ENCODE data around the gene NMNAT1. TPM values are rescaled to one million over a fixed set of nuclear protein-coding genes. Genes with fewer than 3 reads are reported as not detected.
"Not testable (repeated sequence)": the region's sequence is repeated elsewhere in the genome, so short reads cannot be mapped to it uniquely, and the experiment has no call there.

NMNAT1 gene
- total and polyA plus RNA-seq, 2 of the 8 experiments (the other 6 are each of a cell fraction or from before 2014, with no cell fraction given) = 2.0 to 2.5 TPM

- H3K27ac ChIP-seq (ENCODE audit: low read depth, low read length); H3K4me2 ChIP-seq (ENCODE audit: insufficient read depth in 1 of 2, low read depth in 2 of 2, low read length in 2 of 2); H3K23ac ChIP-seq (ENCODE audit: insufficient read length); H3K9me3 ChIP-seq (ENCODE audit: insufficient read depth in 2 of 2, low read depth in 1 of 2, low read length in 1 of 2); H4K20me1 ChIP-seq (replicated peaks in 1 of 2; ENCODE audit: control insufficient read depth in 1 of 2, insufficient read depth in 2 of 2, low read length in 2 of 2); H3K56ac ChIP-seq (replicated peaks; ENCODE audit: insufficient read length, low read depth, low read length); H3K4me1 ChIP-seq (replicated peaks in 1 of 4; ENCODE audit: control insufficient read depth in 3 of 4, insufficient read depth in 4 of 4, low read length in 3 of 4); H4K5ac ChIP-seq (ENCODE audit: insufficient read length, low read depth, low read length); H3K18ac ChIP-seq (ENCODE audit: extremely low read depth, low read length); H2BK120ac ChIP-seq (replicated peaks; ENCODE audit: low read depth, low read length); H2BK20ac ChIP-seq (ENCODE audit: low read length); H3K79me2 ChIP-seq (ENCODE audit: control insufficient read depth in 1 of 2, insufficient read depth in 2 of 2, low read length in 2 of 2); DNase-seq (ENCODE audit: low read depth in 1 of 2, low spot score in 2 of 2); H2AK5ac ChIP-seq (ENCODE audit: low read depth, low read length); H3K27me3 ChIP-seq (replicated peaks in 1 of 4; ENCODE audit: control insufficient read depth in 3 of 4, extremely low read depth in 1 of 4, insufficient read depth in 3 of 4, low read length in 3 of 4); H2BK15ac ChIP-seq (ENCODE audit: low read length); H3K14ac ChIP-seq (ENCODE audit: insufficient read length); H3K23me2 ChIP-seq (ENCODE audit: low read depth, low read length); H2BK12ac ChIP-seq (ENCODE audit: low read depth, low read length); H4K8ac ChIP-seq (ENCODE audit: extremely low read depth, insufficient read depth, low read length); H3K4ac ChIP-seq (replicated peaks; ENCODE audit: insufficient read length, low read depth, low read length); H3K9ac ChIP-seq (replicated peaks in 1 of 4; ENCODE audit: extremely low read depth in 1 of 4, low read depth in 3 of 4, low read length in 3 of 4); H4K91ac ChIP-seq (replicated peaks; ENCODE audit: insufficient read length, low read length); FAIRE-seq; H2AFZ ChIP-seq (ENCODE audit: low read length); H3K79me1 ChIP-seq (ENCODE audit: low read depth, low read length); POLR2A ChIA-PET (ENCODE audit: partially characterized antibody); H3K36me3 ChIP-seq (ENCODE audit: control insufficient read depth in 2 of 4, insufficient read depth in 4 of 4, low read length in 3 of 4); H2BK5ac ChIP-seq (ENCODE audit: low read depth, low read length); H3K4me3 ChIP-seq (ENCODE audit: extremely low read depth in 1 of 4, insufficient read depth in 2 of 4, low read depth in 3 of 4, low read length in 4 of 4): not testable (repeated sequence)
- CTCF ChIA-PET (ENCODE audit: partially characterized antibody) = interaction anchor here (1.5 kb wide), 1 partner anchor 15 kb away, joined by 3 read pairs; no protein-coding TSS in a partner anchor
- 95% methylated on average over 8 of the region's 8 CpGs; no CpG with 5 or more reads in 1 of the 2 experiments for WGBS, 2 experiments (ENCODE audit: extremely low coverage in 1 of 2, insufficient coverage in 1 of 2, insufficient read length in 1 of 2, insufficient replicate concordance in 2 of 2, low coverage in 1 of 2, low lambda C conversion rate in 2 of 2, missing lambda C conversion rate in 1 of 2)
These were observed 62.0 kb downstream of the NMNAT1 start for GRCh38 chr1:10005248-10005647.

All from H1 (cell line).